ENCODE data around the gene RARG. TPM values are rescaled to one million over a fixed set of nuclear protein-coding genes. Genes with fewer than 3 reads are reported as not detected.
A peak's percentile ranks its signal among the peaks of the same experiment; 100 is the strongest.

The RARG gene
- polyA plus RNA-seq, 1 donor (not counting 4 experiments of a cell fraction or from before 2014, with no cell fraction given): 26.4 TPM

DNA sequence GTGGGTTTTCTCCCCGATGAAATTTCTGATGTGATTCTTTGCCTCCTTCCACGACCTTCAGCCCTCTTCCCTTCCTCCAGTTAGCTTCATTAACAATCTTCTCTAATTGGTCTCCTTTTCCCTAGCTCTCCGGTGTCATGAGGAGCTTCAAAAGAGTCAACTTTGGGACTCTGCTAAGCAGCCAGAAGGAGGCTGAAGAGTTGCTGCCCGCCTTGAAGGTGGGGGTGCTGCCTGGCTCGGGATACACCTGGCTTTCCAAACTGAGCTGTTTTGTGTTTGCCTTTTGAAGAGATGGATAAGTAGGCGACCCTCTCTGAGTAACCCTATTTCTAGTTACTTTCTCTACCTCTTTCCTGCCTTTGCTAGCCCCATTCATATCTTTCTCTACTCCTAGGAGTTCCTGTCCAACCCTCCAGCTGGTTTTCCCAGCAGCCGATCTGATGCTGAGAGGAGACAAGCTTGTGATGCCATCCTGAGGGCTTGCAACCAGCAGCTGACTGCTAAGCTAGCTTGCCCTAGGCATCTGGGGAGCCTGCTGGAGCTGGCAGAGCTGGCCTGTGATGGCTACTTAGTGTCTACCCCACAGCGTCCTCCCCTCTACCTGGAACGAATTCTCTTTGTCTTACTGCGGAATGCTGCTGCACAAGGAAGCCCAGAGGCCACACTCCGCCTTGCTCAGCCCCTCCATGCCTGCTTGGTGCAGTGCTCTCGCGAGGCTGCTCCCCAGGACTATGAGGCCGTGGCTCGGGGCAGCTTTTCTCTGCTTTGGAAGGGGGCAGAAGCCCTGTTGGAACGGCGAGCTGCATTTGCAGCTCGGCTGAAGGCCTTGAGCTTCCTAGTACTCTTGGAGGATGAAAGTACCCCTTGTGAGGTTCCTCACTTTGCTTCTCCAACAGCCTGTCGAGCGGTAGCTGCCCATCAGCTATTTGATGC is 36.9 kb upstream of the RARG start:
- H3K27ac ChIP-seq (ENCODE audit: control insufficient read depth, insufficient read depth, low read length): peak overlapping the region; percentile 90

DNA sequence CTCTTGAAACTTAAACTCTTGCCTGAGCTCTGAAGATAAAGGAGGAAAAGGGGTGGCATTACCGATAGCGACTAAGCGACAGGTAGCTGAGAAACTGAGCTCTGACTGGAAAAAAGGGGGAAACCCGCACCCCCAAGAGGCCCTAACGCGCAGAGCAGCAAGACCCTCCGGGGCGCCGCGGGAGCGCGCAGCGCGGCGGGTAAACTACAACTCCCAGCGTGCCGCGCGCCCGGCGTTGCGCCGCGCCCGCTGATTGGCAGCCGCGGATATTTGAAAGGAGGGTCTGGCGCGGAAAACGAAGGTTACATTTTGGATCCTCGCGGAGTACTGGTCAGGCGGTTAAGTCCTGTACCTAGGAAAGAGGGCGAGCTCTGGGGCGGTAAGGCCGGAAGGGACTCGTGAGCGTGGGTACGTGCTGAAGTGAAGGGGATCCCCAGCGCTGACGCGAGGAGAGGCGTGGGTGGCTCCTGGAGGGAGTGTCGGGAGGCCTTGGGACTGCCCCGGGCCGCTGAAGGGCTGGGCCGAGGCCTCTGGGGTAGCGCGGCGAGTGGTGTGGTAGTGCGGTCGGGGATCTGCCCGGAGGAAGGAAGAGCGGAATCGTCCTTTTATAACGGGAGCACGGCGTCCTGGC is 36.1 kb upstream of the RARG start, which contains the start of gene ESPL1:
Gene ESPL1 (plus strand): TSS at position 301 of the 631 bp plus-strand sequence. CDS start 468 bp downstream, outside the sequence.
- peak within 1 kb of the TSS; percentile 61 to 91 (median 83) for H3K4me3 ChIP-seq (ENCODE audit: control insufficient read depth in 2 of 3, extremely low read depth in 1 of 3, insufficient read depth in 2 of 3, low read depth in 1 of 3, low read length in 3 of 3)
- H3K79me2 ChIP-seq (ENCODE audit: control insufficient read depth, insufficient read depth, low read length): peaks cover 20% of the 10 kb centered on the region
- peak within 1 kb of the TSS; percentile 99 for H2AFZ ChIP-seq (ENCODE audit: control insufficient read depth, low read length)
- H3K9me3 ChIP-seq (ENCODE audit: control insufficient read depth, low read depth, low read length): no peaks in the 10 kb centered on the region
- H3K27me3 ChIP-seq (ENCODE audit: control insufficient read depth, extremely low read depth, insufficient read depth, low read length): no peaks in the 10 kb centered on the region
- FAIRE-seq (no peak), DNase-seq (ENCODE audit: low read depth, low spot score) (no peak)
- peak within 1 kb of the TSS; percentile 87 for H3K9ac ChIP-seq (ENCODE audit: control insufficient read depth, extremely low read depth, insufficient read depth, low read length)
- no peaks in the 10 kb centered on the region for H4K20me1 ChIP-seq (ENCODE audit: control insufficient read depth, extremely low read depth, insufficient read depth, low read length)
- peak within 1 kb of the TSS; percentile 90 for H3K27ac ChIP-seq (ENCODE audit: control insufficient read depth, insufficient read depth, low read length)
- dilution Hi-C loops (cut with MboI; ENCODE audit: extremely low pct_ligation_motif_present, low sequenced_read_pairs): no loop called here
- peak within 1 kb of the TSS; percentile 99 for H3K4me2 ChIP-seq (ENCODE audit: control insufficient read depth, extremely low read depth, insufficient read depth, low read depth, low read length)
- H3K36me3 ChIP-seq (ENCODE audit: control insufficient read depth in 2 of 2, extremely low read depth in 1 of 2, insufficient read depth in 2 of 2, low read length in 2 of 2): peaks cover 0 to 10% of the 10 kb centered on the region in 2 experiments
- H3K9me1 ChIP-seq (ENCODE audit: control insufficient read depth, extremely low read depth, insufficient read depth, low read length): no peaks in the 10 kb centered on the region
- H3K4me1 ChIP-seq (ENCODE audit: control insufficient read depth, extremely low read depth, insufficient read depth, low read length): peaks cover 8% of the 10 kb centered on the region
- TF ChIP-seq, protein P1, sequence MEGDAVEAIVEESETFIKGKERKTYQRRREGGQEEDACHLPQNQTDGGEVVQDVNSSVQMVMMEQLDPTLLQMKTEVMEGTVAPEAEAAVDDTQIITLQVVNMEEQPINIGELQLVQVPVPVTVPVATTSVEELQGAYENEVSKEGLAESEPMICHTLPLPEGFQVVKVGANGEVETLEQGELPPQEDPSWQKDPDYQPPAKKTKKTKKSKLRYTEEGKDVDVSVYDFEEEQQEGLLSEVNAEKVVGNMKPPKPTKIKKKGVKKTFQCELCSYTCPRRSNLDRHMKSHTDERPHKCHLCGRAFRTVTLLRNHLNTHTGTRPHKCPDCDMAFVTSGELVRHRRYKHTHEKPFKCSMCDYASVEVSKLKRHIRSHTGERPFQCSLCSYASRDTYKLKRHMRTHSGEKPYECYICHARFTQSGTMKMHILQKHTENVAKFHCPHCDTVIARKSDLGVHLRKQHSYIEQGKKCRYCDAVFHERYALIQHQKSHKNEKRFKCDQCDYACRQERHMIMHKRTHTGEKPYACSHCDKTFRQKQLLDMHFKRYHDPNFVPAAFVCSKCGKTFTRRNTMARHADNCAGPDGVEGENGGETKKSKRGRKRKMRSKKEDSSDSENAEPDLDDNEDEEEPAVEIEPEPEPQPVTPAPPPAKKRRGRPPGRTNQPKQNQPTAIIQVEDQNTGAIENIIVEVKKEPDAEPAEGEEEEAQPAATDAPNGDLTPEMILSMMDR (optimal IDR thresholded peaks at IDR 0.05 in 1 of 3, IDR thresholded peaks at IDR 0.05 in 1 of 3, conservative IDR thresholded peaks at IDR 0.05 in 1 of 3; ENCODE audit: extremely low read depth in 1 of 3, insufficient read depth in 2 of 3, low read length in 3 of 3): peak in 2 of 3 experiments; percentile 13 to 36
- TF ChIP-seq EZH2 (IDR thresholded peaks at IDR 0.05; ENCODE audit: low read length): no peak

More for the DNA sequence above, 36.9 kb upstream of the RARG start:
- Histone ChIP-seq H3K9me1 (ENCODE audit: control insufficient read depth, extremely low read depth, insufficient read depth, low read length) (no peaks in the 10 kb centered on the region), H3K4me2 (ENCODE audit: control insufficient read depth, extremely low read depth, insufficient read depth, low read depth, low read length) (peak overlapping the region; percentile 99), H3K4me1 (ENCODE audit: control insufficient read depth, extremely low read depth, insufficient read depth, low read length) (peaks cover 8% of the 10 kb centered on the region), H3K9me3 (ENCODE audit: control insufficient read depth, low read depth, low read length) (no peaks in the 10 kb centered on the region), H3K9ac (ENCODE audit: control insufficient read depth, extremely low read depth, insufficient read depth, low read length) (peak overlapping the region; percentile 87), H4K20me1 (ENCODE audit: control insufficient read depth, extremely low read depth, insufficient read depth, low read length) (no peaks in the 10 kb centered on the region), H3K27me3 (ENCODE audit: control insufficient read depth, extremely low read depth, insufficient read depth, low read length) (no peaks in the 10 kb centered on the region), H3K36me3 (ENCODE audit: control insufficient read depth in 2 of 2, extremely low read depth in 1 of 2, insufficient read depth in 2 of 2, low read length in 2 of 2) (peaks cover 0 to 10% of the 10 kb centered on the region in 2 experiments), H3K79me2 (ENCODE audit: control insufficient read depth, insufficient read depth, low read length) (peaks cover 20% of the 10 kb centered on the region), H2AFZ (ENCODE audit: control insufficient read depth, low read length) (peak overlapping the region; percentile 99), H3K4me3 (ENCODE audit: control insufficient read depth in 2 of 3, extremely low read depth in 1 of 3, insufficient read depth in 2 of 3, low read depth in 1 of 3, low read length in 3 of 3) (peak overlapping the region; percentile 61 to 91 (median 83))
- TF ChIP-seq, protein P1 (optimal IDR thresholded peaks at IDR 0.05 in 1 of 3, IDR thresholded peaks at IDR 0.05 in 1 of 3, conservative IDR thresholded peaks at IDR 0.05 in 1 of 3; ENCODE audit: extremely low read depth in 1 of 3, insufficient read depth in 2 of 3, low read length in 3 of 3): no peak
- no peak for TF ChIP-seq EZH2 (IDR thresholded peaks at IDR 0.05; ENCODE audit: low read length)
- no peak for FAIRE-seq
- dilution Hi-C loops (cut with MboI; ENCODE audit: extremely low pct_ligation_motif_present, low sequenced_read_pairs): no loop called here
- DNase-seq (ENCODE audit: low read depth, low spot score): no peak
